Endothelial cell of umbilical vein (primary cell): Measurements from ENCODE around the gene C5orf24. TPM values are rescaled to one million over a fixed set of nuclear protein-coding genes. Genes with fewer than 3 reads are reported as not detected.

Source experiments
- BruUV-seq: library from RNA; stranded (reverse); fragments of 400-500 nt; replicated peaks from 2 replicates; lab custom pipeline; 2021; lab: Mats Ljungman, UMichigan
- CTCF ChIA-PET: fragments of 300-600, 350-600 bp; sonication (Branson Sonifier 250); formaldehyde crosslinking; loops from one replicate; lab custom pipeline; 2021; ENCODE audit warnings: antibody characterized with exemption, inconsistent platforms; lab: Charles Lee
- POLR2A ChIA-PET: fragments of 300-600, 350-600 bp; sonication (Branson Sonifier 250); formaldehyde crosslinking; loops from one replicate; lab custom pipeline; 2021; ENCODE audit warnings: antibody characterized with exemption, inconsistent platforms; lab: Charles Lee
- DNase-seq: peaks from one replicate; pipeline ENCODE4 v3.0.0-alpha.2; 2011; ENCODE audit warnings: low read depth, low spot score
- FAIRE-seq: peaks from 2 replicates; lab custom pipeline; 2011; peaks lifted over from hg19 to GRCh38; lab: Jason Lieb, UNC
- H2AFZ ChIP-seq: 2 replicates; pipeline ENCODE4 v1.6.0; 2012; ENCODE audit warnings: low read depth, low read length, control low read depth, inconsistent platforms
- H3K27ac ChIP-seq: 2 replicates; pipeline ENCODE4 v1.5.1; 2011; ENCODE audit warnings: low read depth, mild to moderate bottlenecking, control low read depth, low read length, moderate library complexity; ENCODE audit not compliant: insufficient read depth
- H3K27me3 ChIP-seq, 2 experiments: 2 replicates each; pipeline versions ENCODE4 v1.6.0 to v1.6.1; 2011; ENCODE audit warnings: low read length in 2 of 2, mixed read lengths in 1 of 2; ENCODE audit not compliant: control insufficient read depth in 2 of 2, insufficient read depth in 2 of 2
- H3K36me3 ChIP-seq, 2 experiments: 2 replicates in 1 of 2; 3 replicates in 1 of 2; pipeline ENCODE4 v1.5.1; 2011; ENCODE audit warnings: low read length in 2 of 2, mild to moderate bottlenecking in 1 of 2, moderate library complexity in 1 of 2; ENCODE audit not compliant: control insufficient read depth in 2 of 2, insufficient read depth in 2 of 2; ENCODE audit errors: extremely low read depth in 1 of 2
- H3K4me1 ChIP-seq: 3 replicates; pipeline ENCODE4 v1.5.1; 2011; ENCODE audit warnings: mild to moderate bottlenecking, low read length; ENCODE audit not compliant: control insufficient read depth, insufficient read depth; ENCODE audit errors: extremely low read depth
- H3K4me2 ChIP-seq: 2 replicates; pipeline ENCODE4 v1.6.1; 2011; ENCODE audit warnings: low read length, control low read depth, mixed read lengths; ENCODE audit not compliant: insufficient read depth
- H3K4me3 ChIP-seq, 3 experiments: fragments of 200-600 bp in 1 of 3; sonication (generic), shearing (Covaris generic) in 1 of 3; replicated peaks in 1 of 3; 2 replicates each; pipeline ENCODE4 v1.5.1; 2011 to 2016; ENCODE audit warnings: control low read depth in 3 of 3, low read length in 3 of 3, mild to moderate bottlenecking in 2 of 3, inconsistent platforms in 1 of 3, low read depth in 1 of 3, moderate library complexity in 1 of 3; ENCODE audit not compliant: insufficient read depth in 1 of 3
- H3K79me2 ChIP-seq: 2 replicates; pipeline ENCODE4 v1.6.0; 2012; ENCODE audit warnings: low read length, inconsistent platforms; ENCODE audit not compliant: control insufficient read depth, insufficient read depth
- H3K9ac ChIP-seq: replicated peaks from 2 replicates; pipeline ENCODE3; 2011; ENCODE audit warnings: low read length, control low read depth; ENCODE audit not compliant: insufficient read depth; ENCODE audit errors: extremely low read depth
- H3K9me1 ChIP-seq: replicated peaks from 3 replicates; pipeline ENCODE4 v1.6.0; 2011; ENCODE audit warnings: mild to moderate bottlenecking, low read length; ENCODE audit not compliant: control insufficient read depth, insufficient read depth; ENCODE audit errors: extremely low read depth
- H3K9me3 ChIP-seq: replicated peaks from 2 replicates; pipeline ENCODE4 v1.5.1; 2012; ENCODE audit warnings: low read length, inconsistent platforms; ENCODE audit not compliant: control insufficient read depth, insufficient read depth
- H4K20me1 ChIP-seq: replicated peaks from 2 replicates; pipeline ENCODE3; 2011; ENCODE audit warnings: mild to moderate bottlenecking, low read length; ENCODE audit not compliant: control insufficient read depth, insufficient read depth; ENCODE audit errors: extremely low read depth
- EZH2 ChIP-seq: IDR thresholded peaks from 2 replicates; pipeline ENCODE4 v1.6.1; 2012; ENCODE audit warnings: borderline replicate concordance, low read depth, mild to moderate bottlenecking, moderate library complexity, low read length, inconsistent platforms; ENCODE audit not compliant: severe bottlenecking
- FOS ChIP-seq: IDR thresholded peaks from 2 replicates; pipeline ENCODE4 v1.6.1; 2011; ENCODE audit warnings: mild to moderate bottlenecking, low read length, moderate library complexity, borderline replicate concordance; ENCODE audit not compliant: insufficient read depth
- MAX ChIP-seq: IDR thresholded peaks from 2 replicates; pipeline ENCODE4 v1.6.1; 2011; ENCODE audit not compliant: insufficient read depth, insufficient read length
- MYC ChIP-seq: IDR thresholded peaks from one replicate; pipeline ENCODE4 v1.6.1; 2011; ENCODE audit warnings: mild to moderate bottlenecking, low read depth, low read length
- POLR2AphosphoS5 ChIP-seq: IDR thresholded peaks from 2 replicates; pipeline ENCODE4 v1.6.1; 2012; ENCODE audit warnings: low read depth, mild to moderate bottlenecking, control low read depth, low read length, moderate library complexity; ENCODE audit not compliant: insufficient read depth
- dilution Hi-C: fragments of 300-500 bp; cut with MboI; formaldehyde crosslinking; loops from one replicate; pipeline ENCODE4 v1.15.0; 2019; ENCODE audit warnings: low sequenced_read_pairs; ENCODE audit not compliant: extremely low pct_ligation_motif_present
- intact Hi-C: fragments of 100-400 bp; cut with micrococcal nuclease; formaldehyde crosslinking; loops from one replicate; pipeline ENCODE4 v1.10.0; 2022
- polyA plus RNA-seq, 4 experiments: library from polyadenylated mRNA; depleted of rRNA in 3 of 4; stranded (reverse) in 3 of 4; unstranded in 1 of 4; fragments of >200 nt; gene quantifications; 2 replicates each; pipeline versions ENCODE4 v1.2.1 to v1.2.3, GENCODE V29; 2011 to 2012; ENCODE audit warnings: missing spikeins in 1 of 4
- total RNA-seq: library from RNA; stranded (reverse); gene quantifications from 2 replicates; pipeline ENCODE4 v1.2.3, GENCODE V29; 2021
- TF ChIP-seq, protein P1 (sequence below), 2 donors: IDR thresholded peaks; 1 replicate in 1 of 2; 2 replicates in 1 of 2; pipeline ENCODE4 v1.5.1; 2011; ENCODE audit warnings: low read length in 2 of 2, mild to moderate bottlenecking in 2 of 2, moderate library complexity in 2 of 2, control low read depth in 1 of 2, inconsistent platforms in 1 of 2, low read depth in 1 of 2; ENCODE audit not compliant: insufficient read depth in 1 of 2; ENCODE audit errors: extremely low read depth in 1 of 2

The C5orf24 gene
- total and polyA plus RNA-seq, 2 donors (not counting 3 experiments of a cell fraction or from before 2014, with no cell fraction given), result 21.7 to 56.2 TPM

DNA sequence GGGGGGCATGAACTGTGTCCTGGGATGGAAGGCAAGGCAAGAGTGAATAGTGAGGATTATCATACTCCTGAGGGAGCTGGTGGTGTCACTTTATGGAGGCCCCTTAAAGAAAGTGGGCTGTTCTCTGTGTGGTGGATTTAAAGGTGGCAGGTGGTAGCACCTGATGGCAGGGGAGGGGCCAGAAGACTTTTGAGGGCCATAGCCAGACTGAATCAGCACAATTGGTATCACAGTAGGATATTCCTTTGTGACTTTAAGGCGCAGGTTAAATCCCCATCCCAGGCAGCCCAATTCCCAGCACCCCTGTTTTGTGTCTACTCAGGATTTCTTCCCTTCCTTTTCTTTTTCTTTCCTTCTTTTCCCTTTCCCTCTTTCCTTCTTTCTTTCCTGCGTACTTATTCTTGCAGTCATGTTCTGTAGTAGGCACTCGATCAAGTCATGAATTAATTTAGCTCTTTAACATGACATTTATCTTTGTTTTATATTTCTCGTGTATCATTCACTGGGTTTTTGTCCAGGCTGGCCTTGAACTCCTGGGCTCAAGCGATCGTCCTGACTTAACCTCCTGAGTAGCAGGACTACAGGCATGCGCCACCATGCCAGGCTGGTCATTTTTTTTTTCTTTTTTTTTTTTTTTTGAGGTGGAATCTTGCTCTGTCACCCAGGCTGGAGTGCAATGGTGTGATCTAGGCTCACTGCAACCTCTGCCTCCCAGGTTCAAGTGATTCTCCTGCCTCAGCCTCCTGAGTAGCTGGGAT lies 48.2 kb downstream of the C5orf24 start:
- BruUV-seq, result no TSS peak
- dilution Hi-C loops, result no loop called here

More for the DNA sequence above, 48.2 kb downstream of the C5orf24 start:
- DNase-seq (no peak), FAIRE-seq (no peak)
- H3K9me1 ChIP-seq, result no peaks in the 10 kb centered on the region
- no peaks in the 10 kb centered on the region for H3K9me3 ChIP-seq
- ChIA-PET POLR2A (no interaction called here), CTCF (interaction anchor here (1.6 kb wide), 1 partner anchor 11 kb away, joined by 4 read pairs; the partner anchor contains the start of gene PCBD2)
- H3K79me2 ChIP-seq, result no peaks in the 10 kb centered on the region
- intact Hi-C loops, result no loop called here
- H3K27me3 ChIP-seq, result no peaks in the 10 kb centered on the region
- no peak overlapping the region for H3K9ac ChIP-seq
- no peak overlapping the region for H2AFZ ChIP-seq
- no peak overlapping the region for H3K4me2 ChIP-seq
- H3K4me3 ChIP-seq, result no peak overlapping the region
- H3K36me3 ChIP-seq, result peaks cover 0 to under 1% of the 10 kb centered on the region in 2 experiments
- TF ChIP-seq, protein P1, sequence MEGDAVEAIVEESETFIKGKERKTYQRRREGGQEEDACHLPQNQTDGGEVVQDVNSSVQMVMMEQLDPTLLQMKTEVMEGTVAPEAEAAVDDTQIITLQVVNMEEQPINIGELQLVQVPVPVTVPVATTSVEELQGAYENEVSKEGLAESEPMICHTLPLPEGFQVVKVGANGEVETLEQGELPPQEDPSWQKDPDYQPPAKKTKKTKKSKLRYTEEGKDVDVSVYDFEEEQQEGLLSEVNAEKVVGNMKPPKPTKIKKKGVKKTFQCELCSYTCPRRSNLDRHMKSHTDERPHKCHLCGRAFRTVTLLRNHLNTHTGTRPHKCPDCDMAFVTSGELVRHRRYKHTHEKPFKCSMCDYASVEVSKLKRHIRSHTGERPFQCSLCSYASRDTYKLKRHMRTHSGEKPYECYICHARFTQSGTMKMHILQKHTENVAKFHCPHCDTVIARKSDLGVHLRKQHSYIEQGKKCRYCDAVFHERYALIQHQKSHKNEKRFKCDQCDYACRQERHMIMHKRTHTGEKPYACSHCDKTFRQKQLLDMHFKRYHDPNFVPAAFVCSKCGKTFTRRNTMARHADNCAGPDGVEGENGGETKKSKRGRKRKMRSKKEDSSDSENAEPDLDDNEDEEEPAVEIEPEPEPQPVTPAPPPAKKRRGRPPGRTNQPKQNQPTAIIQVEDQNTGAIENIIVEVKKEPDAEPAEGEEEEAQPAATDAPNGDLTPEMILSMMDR (IDR thresholded peaks at IDR 0.05; ENCODE audit: extremely low read depth in 1 of 2, insufficient read depth in 1 of 2, low read depth in 1 of 2, low read length in 2 of 2), result no peak
- TF ChIP-seq POLR2AphosphoS5 (no peak), FOS (no peak), MYC (no peak), MAX (no peak), EZH2 (no peak)
- H3K4me1 ChIP-seq, result no peaks in the 10 kb centered on the region
- no peaks in the 10 kb centered on the region for H4K20me1 ChIP-seq
- H3K27ac ChIP-seq, result no peak overlapping the region
